Measurements from ENCODE around the gene TJP3.

TJP3 gene

GRCh38 chr19:3669082-3669946 is 38.9 kb upstream of the TJP3 start:
- Mint-ChIP-seq H3K27me3 (no peaks in the 10 kb centered on the region), H3K27ac (no peak overlapping the region), H3K4me1 (ENCODE audit: low read depth) (peaks cover 48% of the 10 kb centered on the region), H3K36me3 (ENCODE audit: low read depth) (peaks cover 5% of the 10 kb centered on the region), H3K4me3 (no peak overlapping the region), H3K9me3 (no peaks in the 10 kb centered on the region)

GRCh38 chr19:3669947-3670795 is 38.0 kb upstream of the TJP3 start:
- Mint-ChIP-seq H3K27me3 (no peaks in the 10 kb centered on the region), H3K4me1 (ENCODE audit: low read depth) (peaks cover 48% of the 10 kb centered on the region), H3K36me3 (ENCODE audit: low read depth) (peaks cover 5% of the 10 kb centered on the region), H3K9me3 (no peaks in the 10 kb centered on the region), H3K27ac (no peak overlapping the region), H3K4me3 (peak overlapping the region; percentile 62)

GRCh38 chr19:3670796-3671679 is 37.1 kb upstream of the TJP3 start:
- Mint-ChIP-seq H3K9me3 (no peaks in the 10 kb centered on the region), H3K27ac (peak overlapping the region; percentile 83), H3K36me3 (ENCODE audit: low read depth) (peaks cover 5% of the 10 kb centered on the region), H3K4me3 (peak overlapping the region; percentile 62), H3K4me1 (ENCODE audit: low read depth) (peaks cover 46% of the 10 kb centered on the region), H3K27me3 (no peaks in the 10 kb centered on the region)

- Mint-ChIP-seq H3K27ac (peak overlapping the region; percentile 83), H3K4me3 (peak overlapping the region; percentile 62), H3K27me3 (no peaks in the 10 kb centered on the region), H3K9me3 (no peaks in the 10 kb centered on the region), H3K4me1 (ENCODE audit: low read depth) (peaks cover 46% of the 10 kb centered on the region), H3K36me3 (ENCODE audit: low read depth) (no peaks in the 10 kb centered on the region)
These were observed 36.3 kb upstream of the TJP3 start for GRCh38 chr19:3671680-3672574.

- no peak overlapping the region for H3K27ac Mint-ChIP-seq
- no peaks in the 10 kb centered on the region for H3K9me3 Mint-ChIP-seq
- no peaks in the 10 kb centered on the region for H3K27me3 Mint-ChIP-seq
- no peaks in the 10 kb centered on the region for H3K36me3 Mint-ChIP-seq (ENCODE audit: low read depth)
- H3K4me3 Mint-ChIP-seq, result no peak overlapping the region
- H3K4me1 Mint-ChIP-seq (ENCODE audit: low read depth), result peaks cover 52% of the 10 kb centered on the region
These were observed 35.6 kb upstream of the TJP3 start for GRCh38 chr19:3672575-3672948.

GRCh38 chr19:3672993-3673392 is 35.2 kb upstream of the TJP3 start:
- peaks cover 52% of the 10 kb centered on the region for H3K4me1 Mint-ChIP-seq (ENCODE audit: low read depth)
- no peak overlapping the region for H3K4me3 Mint-ChIP-seq
- peak overlapping the region; percentile 32 for H3K27ac Mint-ChIP-seq

GRCh38 chr19:3673506-3674439 is 34.4 kb upstream of the TJP3 start:
- no peak overlapping the region for H3K4me3 Mint-ChIP-seq
- H3K9me3 Mint-ChIP-seq, result no peaks in the 10 kb centered on the region
- no peak overlapping the region for H3K27ac Mint-ChIP-seq
- H3K36me3 Mint-ChIP-seq (ENCODE audit: low read depth), result no peaks in the 10 kb centered on the region
- no peaks in the 10 kb centered on the region for H3K27me3 Mint-ChIP-seq
- peaks cover 46% of the 10 kb centered on the region for H3K4me1 Mint-ChIP-seq (ENCODE audit: low read depth)

More at GRCh38 chr19:3672993-3673392, 35.2 kb upstream of the TJP3 start:
- Mint-ChIP-seq H3K27me3 (no peaks in the 10 kb centered on the region), H3K9me3 (no peaks in the 10 kb centered on the region), H3K36me3 (ENCODE audit: low read depth) (no peaks in the 10 kb centered on the region)

- peaks cover 4% of the 10 kb centered on the region for H3K36me3 Mint-ChIP-seq (ENCODE audit: low read depth)
- H3K4me3 Mint-ChIP-seq, result no peak overlapping the region
- no peaks in the 10 kb centered on the region for H3K9me3 Mint-ChIP-seq
- peaks cover 37% of the 10 kb centered on the region for H3K4me1 Mint-ChIP-seq (ENCODE audit: low read depth)
- no peaks in the 10 kb centered on the region for H3K27me3 Mint-ChIP-seq
- no peak overlapping the region for H3K27ac Mint-ChIP-seq
These were observed 33.2 kb upstream of the TJP3 start for GRCh38 chr19:3674784-3675543.

GRCh38 chr19:3678188-3678587 is 30.0 kb upstream of the TJP3 start:
- Mint-ChIP-seq H3K4me1 (ENCODE audit: low read depth) (peaks cover 12% of the 10 kb centered on the region), H3K36me3 (ENCODE audit: low read depth) (peaks cover 4% of the 10 kb centered on the region), H3K4me3 (no peak overlapping the region), H3K27me3 (no peaks in the 10 kb centered on the region), H3K27ac (no peak overlapping the region), H3K9me3 (no peaks in the 10 kb centered on the region)

- no peaks in the 10 kb centered on the region for H3K9me3 Mint-ChIP-seq
- H3K4me3 Mint-ChIP-seq, result no peak overlapping the region
- H3K27ac Mint-ChIP-seq, result no peak overlapping the region
- H3K4me1 Mint-ChIP-seq (ENCODE audit: low read depth), result peaks cover 10% of the 10 kb centered on the region
- peaks cover 8% of the 10 kb centered on the region for H3K36me3 Mint-ChIP-seq (ENCODE audit: low read depth)
- no peaks in the 10 kb centered on the region for H3K27me3 Mint-ChIP-seq
These were observed 29.0 kb upstream of the TJP3 start for GRCh38 chr19:3679138-3679537.

GRCh38 chr19:3679581-3679980 is 28.6 kb upstream of the TJP3 start:
- Mint-ChIP-seq H3K4me1 (ENCODE audit: low read depth) (peaks cover 10% of the 10 kb centered on the region), H3K27ac (no peak overlapping the region), H3K9me3 (no peaks in the 10 kb centered on the region), H3K36me3 (ENCODE audit: low read depth) (peaks cover 13% of the 10 kb centered on the region), H3K4me3 (no peak overlapping the region), H3K27me3 (no peaks in the 10 kb centered on the region)

GRCh38 chr19:3680939-3681338 is 27.2 kb upstream of the TJP3 start:
- peaks cover 19% of the 10 kb centered on the region for H3K36me3 Mint-ChIP-seq (ENCODE audit: low read depth)
- no peak overlapping the region for H3K4me3 Mint-ChIP-seq
- H3K27ac Mint-ChIP-seq, result no peak overlapping the region
- H3K9me3 Mint-ChIP-seq, result no peaks in the 10 kb centered on the region
- H3K27me3 Mint-ChIP-seq, result no peaks in the 10 kb centered on the region
- peaks cover 10% of the 10 kb centered on the region for H3K4me1 Mint-ChIP-seq (ENCODE audit: low read depth)

Data from stimulated activated naive CD8-positive, alpha-beta T cell treated with anti-CD3 and anti-CD28 coated beads, Interleukin-15, Interleukin-2, amounts not matched to agents 100 ng/mL and 50 ng/mL, for 24 hours (primary cell).